HEK293T (cell line): ENCODE results near the gene SLC9C2.

Source experiments
- BHLHE40 ChIP-seq: fragments of 450-650 bp; IDR thresholded peaks from 2 replicates; pipeline ENCODE4 v1.6.1; 2016; ENCODE audit warnings: mild to moderate bottlenecking, moderate library complexity, borderline replicate concordance
- CTBP1 ChIP-seq: fragments of 450-650 bp; IDR thresholded peaks from 2 replicates; pipeline ENCODE4 v1.6.1; 2016; ENCODE audit warnings: borderline replicate concordance
- ELF4 ChIP-seq: fragments of 450-650 bp; IDR thresholded peaks from 2 replicates; pipeline ENCODE4 v1.6.1; 2017; ENCODE audit warnings: antibody characterized with exemption
- FOXA1 ChIP-seq: fragments of 450-650 bp; IDR thresholded peaks from 2 replicates; pipeline ENCODE4 v1.6.1; 2016; ENCODE audit warnings: mild to moderate bottlenecking
- FOXM1 ChIP-seq: fragments of 450-650 bp; IDR thresholded peaks from 2 replicates; pipeline ENCODE4 v1.6.1; 2017; ENCODE audit warnings: mild to moderate bottlenecking, borderline replicate concordance
- SP1 ChIP-seq: fragments of 450-650 bp; IDR thresholded peaks from 2 replicates; pipeline ENCODE4 v1.6.1; 2017
- TARDBP ChIP-seq: fragments of 450-650 bp; IDR thresholded peaks from 2 replicates; pipeline ENCODE4 v1.6.1; 2016
- TF ChIP-seq, protein P1 (sequence below): fragments of 450-650 bp; IDR thresholded peaks from 2 replicates; pipeline ENCODE4 v1.6.1; 2016

DNA sequence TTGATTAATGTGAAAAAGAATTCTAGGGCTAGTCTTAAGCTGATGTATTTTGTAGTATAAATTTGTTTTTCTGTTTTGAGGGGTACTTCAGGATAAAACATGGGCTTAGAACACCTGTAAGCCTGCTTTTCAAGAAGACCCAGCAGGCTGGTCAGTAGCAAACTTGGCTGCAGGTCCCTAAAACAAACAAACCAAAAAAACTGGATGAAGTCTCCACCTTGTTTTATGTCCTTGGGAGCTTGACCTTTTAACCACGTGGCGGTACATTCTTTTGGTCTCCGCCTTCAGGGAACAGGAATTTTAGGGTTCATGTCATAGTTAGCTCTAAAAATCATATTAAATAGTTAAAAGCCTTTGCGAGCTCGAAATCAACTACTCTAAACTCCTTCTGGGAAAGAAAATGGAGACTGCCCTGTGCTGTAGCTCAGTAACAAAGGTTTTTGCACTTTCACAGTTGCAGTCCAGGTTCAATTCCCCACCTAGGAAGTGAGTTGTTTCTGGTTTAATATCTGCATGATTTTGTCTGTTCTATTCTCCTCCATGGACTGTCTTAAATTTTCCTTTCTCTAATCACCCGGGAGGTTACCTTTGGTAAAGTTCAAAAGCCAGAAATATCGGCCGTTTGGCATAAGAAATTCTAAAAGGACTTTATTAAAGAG lies 107.1 kb downstream of the SLC9C2 start:
- TF ChIP-seq FOXM1 (no peak), TARDBP (no peak), SP1 (no peak), FOXA1 (no peak), BHLHE40 (no peak), ELF4 (no peak), CTBP1 (no peak)
- TF ChIP-seq, protein P1, sequence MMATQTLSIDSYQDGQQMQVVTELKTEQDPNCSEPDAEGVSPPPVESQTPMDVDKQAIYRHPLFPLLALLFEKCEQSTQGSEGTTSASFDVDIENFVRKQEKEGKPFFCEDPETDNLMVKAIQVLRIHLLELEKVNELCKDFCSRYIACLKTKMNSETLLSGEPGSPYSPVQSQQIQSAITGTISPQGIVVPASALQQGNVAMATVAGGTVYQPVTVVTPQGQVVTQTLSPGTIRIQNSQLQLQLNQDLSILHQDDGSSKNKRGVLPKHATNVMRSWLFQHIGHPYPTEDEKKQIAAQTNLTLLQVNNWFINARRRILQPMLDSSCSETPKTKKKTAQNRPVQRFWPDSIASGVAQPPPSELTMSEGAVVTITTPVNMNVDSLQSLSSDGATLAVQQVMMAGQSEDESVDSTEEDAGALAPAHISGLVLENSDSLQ = no peak
